ENCODE data around the gene SHPK. TPM values are rescaled to one million over a fixed set of nuclear protein-coding genes. Genes with fewer than 3 reads are reported as not detected.
A peak's percentile ranks its signal among the peaks of the same experiment; 100 is the strongest.

Gene SHPK
- total and polyA plus RNA-seq, 10 donors: 2.3 to 13.6 (median 10.2) TPM

GRCh38 chr17:3669085-3669347, 33.0 kb upstream of the SHPK start:
- intact Hi-C loops (cut with DNase I; ENCODE audit: low total_unique reads): no loop called here
- DNase-seq: no peak
- 0 to 1% (median 0%) methylated on average over 17 to 32 of the region's 32 CpGs for WGBS, 5 donors
- Histone ChIP-seq H3K36me3 (peaks cover 0 to 38% (median 7%) of the 10 kb centered on the region in 6 donors), H3K9me3 (no peaks in the 10 kb centered on the region), H3K27ac (peak overlapping the region; percentile 61 to 95 (median 92)), H3K27me3 (replicated peaks in 1 of 7) (no peaks in the 10 kb centered on the region), H3K4me3 (peak overlapping the region; percentile 73 to 99 (median 88)), H3K4me1 (peaks cover 15 to 57% (median 38%) of the 10 kb centered on the region in 6 donors)
- TF ChIP-seq POLR2AphosphoS5 (IDR thresholded peaks at IDR 0.05): no peak
- TF ChIP-seq POLR2A (IDR thresholded peaks at IDR 0.05): no peak
- TF ChIP-seq CTCF (IDR thresholded peaks at IDR 0.05 in 8 of 11, conservative IDR thresholded peaks at IDR 0.05 in 3 of 11): no peak

- DNase-seq: peak; percentile 100
- 0 to 1% (median 0%) methylated on average over 27 to 89 of the region's 89 CpGs for WGBS, 5 donors
- peak in 2 of 11 experiments; percentile 26 to 31 for TF ChIP-seq CTCF (IDR thresholded peaks at IDR 0.05 in 8 of 11, conservative IDR thresholded peaks at IDR 0.05 in 3 of 11)
- TF ChIP-seq POLR2AphosphoS5 (IDR thresholded peaks at IDR 0.05): peak; percentile 95 to 97 (median 96)
- peak in 2 of 3 donors; percentile 70 to 80 for TF ChIP-seq POLR2A (IDR thresholded peaks at IDR 0.05)
- no peaks in the 10 kb centered on the region for H3K9me3 ChIP-seq
- peaks cover 15 to 54% (median 38%) of the 10 kb centered on the region in 6 donors for H3K4me1 ChIP-seq
- peak within 1 kb of the TSS; percentile 80 to 95 (median 92) for H3K27ac ChIP-seq
- intact Hi-C loops (cut with DNase I; ENCODE audit: low total_unique reads): no loop called here
- peak within 1 kb of the TSS; percentile 73 to 99 (median 88) for H3K4me3 ChIP-seq
- H3K36me3 ChIP-seq: peaks cover 0 to 41% (median 13%) of the 10 kb centered on the region in 6 donors
- no peaks in the 10 kb centered on the region for H3K27me3 ChIP-seq (replicated peaks in 1 of 7)
These were observed 32.4 kb upstream of the SHPK start, which contains the start of the genes EMC6 and TAX1BP3 for GRCh38 chr17:3668279-3669084. TSS of gene EMC6 (plus strand) at chr17:3668812. CDS start at chr17:3669147, 335 bp downstream. TSS of gene TAX1BP3 (minus strand) at chr17:3668578. CDS start at chr17:3668526, 52 bp downstream.

- peaks cover 0 to 46% (median 19%) of the 10 kb centered on the region in 6 donors for H3K36me3 ChIP-seq
- intact Hi-C loops (cut with DNase I; ENCODE audit: low total_unique reads): no loop called here
- WGBS, 5 donors: 9 to 43% (median 11%) methylated on average over 9 to 39 of the region's 39 CpGs
- peak overlapping the region; percentile 73 to 99 (median 88) for H3K4me3 ChIP-seq
- peak overlapping the region; percentile 80 to 95 (median 92) for H3K27ac ChIP-seq
- H3K4me1 ChIP-seq: peaks cover 15 to 48% (median 37%) of the 10 kb centered on the region in 6 donors
- H3K9me3 ChIP-seq: no peaks in the 10 kb centered on the region
- TF ChIP-seq POLR2AphosphoS5 (IDR thresholded peaks at IDR 0.05): no peak
- no peak for TF ChIP-seq CTCF (IDR thresholded peaks at IDR 0.05 in 8 of 11, conservative IDR thresholded peaks at IDR 0.05 in 3 of 11)
- no peak for TF ChIP-seq POLR2A (IDR thresholded peaks at IDR 0.05)
- DNase-seq: peak; percentile 92
- H3K27me3 ChIP-seq (replicated peaks in 1 of 7): no peaks in the 10 kb centered on the region
These were observed 31.6 kb upstream of the SHPK start for GRCh38 chr17:3667366-3668278.
